GM12801 (cell line): Measurements from ENCODE around the gene CTLA4.

ENCODE experiments used
- TF ChIP-seq, protein P1 (sequence below): IDR thresholded peaks from one replicate; pipeline ENCODE4 v1.5.1; 2011; ENCODE audit warnings: control low read depth; ENCODE audit not compliant: insufficient read length; ENCODE audit errors: extremely low read depth

The CTLA4 gene

DNA sequence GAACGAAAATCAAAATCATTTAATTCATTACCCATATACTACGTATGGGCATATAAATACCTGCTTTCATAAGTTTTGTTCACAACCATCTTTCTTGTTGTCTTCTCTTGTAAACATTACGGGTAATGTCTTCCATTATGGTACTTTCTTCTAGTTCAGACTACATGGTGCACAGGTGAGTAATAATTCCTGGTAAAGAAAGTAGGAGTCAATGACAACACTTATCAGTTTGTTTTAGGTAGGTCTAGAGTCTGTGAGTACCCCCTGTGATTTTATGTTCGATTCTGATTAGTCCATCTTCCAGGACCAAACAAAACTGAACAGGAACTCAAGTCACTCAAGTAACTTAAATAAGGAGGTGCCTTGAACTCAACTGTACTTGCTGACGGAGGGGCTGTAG, 25.2 kb upstream of the CTLA4 start:
- TF ChIP-seq, protein P1, sequence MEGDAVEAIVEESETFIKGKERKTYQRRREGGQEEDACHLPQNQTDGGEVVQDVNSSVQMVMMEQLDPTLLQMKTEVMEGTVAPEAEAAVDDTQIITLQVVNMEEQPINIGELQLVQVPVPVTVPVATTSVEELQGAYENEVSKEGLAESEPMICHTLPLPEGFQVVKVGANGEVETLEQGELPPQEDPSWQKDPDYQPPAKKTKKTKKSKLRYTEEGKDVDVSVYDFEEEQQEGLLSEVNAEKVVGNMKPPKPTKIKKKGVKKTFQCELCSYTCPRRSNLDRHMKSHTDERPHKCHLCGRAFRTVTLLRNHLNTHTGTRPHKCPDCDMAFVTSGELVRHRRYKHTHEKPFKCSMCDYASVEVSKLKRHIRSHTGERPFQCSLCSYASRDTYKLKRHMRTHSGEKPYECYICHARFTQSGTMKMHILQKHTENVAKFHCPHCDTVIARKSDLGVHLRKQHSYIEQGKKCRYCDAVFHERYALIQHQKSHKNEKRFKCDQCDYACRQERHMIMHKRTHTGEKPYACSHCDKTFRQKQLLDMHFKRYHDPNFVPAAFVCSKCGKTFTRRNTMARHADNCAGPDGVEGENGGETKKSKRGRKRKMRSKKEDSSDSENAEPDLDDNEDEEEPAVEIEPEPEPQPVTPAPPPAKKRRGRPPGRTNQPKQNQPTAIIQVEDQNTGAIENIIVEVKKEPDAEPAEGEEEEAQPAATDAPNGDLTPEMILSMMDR, result no peak

DNA sequence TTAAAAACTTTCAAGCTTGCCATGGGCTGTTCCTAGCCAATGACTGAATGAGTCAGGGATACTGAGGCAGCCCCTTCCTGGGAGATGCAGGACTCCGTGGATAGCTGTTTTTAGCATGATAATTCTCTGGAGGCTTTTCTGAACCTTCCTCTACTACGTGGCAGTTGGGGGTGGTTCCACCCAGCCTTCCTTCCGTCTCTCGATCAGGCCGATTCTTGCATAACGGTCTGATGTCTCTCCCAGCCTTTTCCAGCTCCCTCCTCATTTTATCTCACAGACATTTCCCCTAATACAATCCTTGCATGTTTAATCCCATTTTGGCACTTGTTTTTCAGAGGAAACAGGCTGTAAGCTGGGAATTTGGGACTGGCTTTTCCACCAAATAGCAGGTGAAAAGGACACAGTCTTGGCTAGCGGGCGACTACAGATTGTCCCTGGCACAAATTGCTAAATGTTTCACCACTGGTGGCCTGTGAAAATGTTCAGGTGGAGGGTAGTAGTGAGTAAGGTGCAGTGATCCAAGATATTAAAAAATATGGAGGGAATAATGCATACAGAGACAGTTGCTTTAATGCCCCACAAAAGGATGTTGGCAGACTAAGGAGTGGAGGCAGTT, 21.0 kb upstream of the CTLA4 start:
- TF ChIP-seq, protein P1, result no peak

GRCh38 chr2:203849010-203849409, 18.6 kb upstream of the CTLA4 start:
- TF ChIP-seq, protein P1, result no peak

DNA sequence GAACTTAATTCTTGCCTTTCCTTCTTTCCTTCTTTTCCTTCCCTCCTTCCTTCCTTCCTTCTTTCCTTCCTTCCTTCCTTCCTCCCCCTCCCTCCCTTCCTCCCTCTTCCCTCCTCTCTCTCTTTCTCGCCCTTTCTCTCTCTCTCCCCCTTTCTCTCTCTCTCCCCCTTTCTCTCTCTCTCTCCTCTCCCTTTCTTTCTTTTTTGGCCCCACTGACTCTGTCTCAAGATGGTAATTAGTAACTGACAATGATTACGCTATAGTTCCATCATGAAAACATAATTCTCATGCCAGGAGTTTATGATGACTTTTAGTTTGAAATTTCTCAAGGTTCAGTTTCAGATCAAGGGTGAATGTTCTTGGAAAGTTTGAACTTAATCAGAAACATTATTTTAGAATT, 14.8 kb upstream of the CTLA4 start:
- TF ChIP-seq, protein P1, result no peak

DNA sequence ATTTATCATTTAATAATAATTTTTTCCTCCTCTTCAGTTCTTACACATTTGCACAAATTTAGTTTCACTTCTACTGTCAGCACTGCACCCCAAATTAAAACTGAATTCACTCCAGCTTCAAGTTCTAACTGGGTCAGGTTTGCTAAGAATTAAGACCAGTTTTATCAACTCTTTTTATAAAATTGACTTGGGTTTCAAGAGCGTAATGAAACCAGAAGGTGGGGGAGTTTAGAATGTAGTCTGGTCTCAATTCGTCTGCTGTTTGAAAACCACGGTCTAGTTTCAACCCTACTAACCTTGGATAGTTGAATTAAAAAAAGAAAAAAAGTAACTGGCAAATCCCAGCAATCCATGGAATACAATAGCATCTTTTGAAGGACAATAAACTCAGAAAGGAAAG, 14.3 kb upstream of the CTLA4 start:
- TF ChIP-seq, protein P1, result no peak

DNA sequence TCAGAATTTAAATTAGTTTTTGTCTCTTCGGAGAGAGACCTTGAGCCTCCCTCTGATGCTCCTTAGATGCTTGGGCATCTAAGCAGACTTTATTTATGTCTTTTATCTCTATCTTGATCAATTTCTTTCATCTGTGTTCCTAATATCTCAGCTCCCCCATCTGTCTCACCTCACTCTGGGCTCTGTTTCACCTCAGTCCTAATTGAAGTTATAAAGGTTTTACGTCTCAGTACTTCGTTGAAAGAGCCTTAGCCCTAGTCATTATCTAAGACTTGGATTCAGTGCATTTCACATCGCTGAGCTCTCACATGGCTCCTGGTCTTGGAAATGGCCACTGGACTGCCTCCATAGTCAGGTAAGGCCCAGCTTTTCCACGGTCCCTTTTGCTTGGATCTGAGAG, 13.8 kb upstream of the CTLA4 start:
- TF ChIP-seq, protein P1, result no peak

- TF ChIP-seq, protein P1, result no peak
Observed at GRCh38 chr2:203855274-203855673, 12.3 kb upstream of the CTLA4 start.
